ENCODE results near the gene HYDIN.
A peak's percentile ranks its signal among the peaks of the same experiment; 100 is the strongest.

HYDIN gene

DNA sequence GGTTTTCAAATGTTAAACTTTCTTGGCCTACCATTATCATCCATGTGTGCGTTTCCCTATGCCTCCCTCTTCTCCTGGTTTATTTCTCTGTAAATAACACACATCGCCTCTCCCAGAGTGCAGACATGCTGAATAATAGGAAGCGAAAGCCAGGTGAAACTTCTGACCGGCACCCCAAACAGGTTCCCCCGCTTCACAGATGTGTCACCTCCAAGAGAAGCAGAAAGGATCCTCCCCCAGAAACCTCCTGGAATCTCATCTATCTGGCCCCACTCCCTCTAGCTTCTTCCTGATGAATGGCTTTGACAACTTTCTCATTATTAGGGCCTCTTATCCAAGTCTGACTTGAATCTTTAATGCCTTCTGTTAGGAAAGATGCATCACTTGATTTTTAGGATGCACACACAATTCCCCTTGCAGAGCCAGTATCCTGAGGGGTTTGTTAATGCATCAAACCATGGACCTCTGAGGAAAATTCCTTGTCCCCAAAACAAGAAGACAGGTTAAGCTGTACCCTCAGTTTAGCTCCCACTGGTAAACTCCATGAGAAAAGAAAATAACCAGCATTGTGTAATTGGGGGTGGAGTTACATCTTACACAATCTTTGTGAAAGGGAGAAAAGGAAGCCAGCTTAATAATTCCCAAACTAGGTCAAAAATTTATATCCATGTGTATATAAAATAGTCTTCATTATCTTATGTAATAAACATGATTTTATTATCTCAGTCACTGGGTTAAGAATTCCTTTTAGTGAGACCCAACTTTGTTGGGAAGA lies 20.1 kb upstream of the HYDIN start:
- H3K4me3 ChIP-seq (ENCODE audit: low read depth, low read length) = no peak overlapping the region
- TF ChIP-seq, protein P1, sequence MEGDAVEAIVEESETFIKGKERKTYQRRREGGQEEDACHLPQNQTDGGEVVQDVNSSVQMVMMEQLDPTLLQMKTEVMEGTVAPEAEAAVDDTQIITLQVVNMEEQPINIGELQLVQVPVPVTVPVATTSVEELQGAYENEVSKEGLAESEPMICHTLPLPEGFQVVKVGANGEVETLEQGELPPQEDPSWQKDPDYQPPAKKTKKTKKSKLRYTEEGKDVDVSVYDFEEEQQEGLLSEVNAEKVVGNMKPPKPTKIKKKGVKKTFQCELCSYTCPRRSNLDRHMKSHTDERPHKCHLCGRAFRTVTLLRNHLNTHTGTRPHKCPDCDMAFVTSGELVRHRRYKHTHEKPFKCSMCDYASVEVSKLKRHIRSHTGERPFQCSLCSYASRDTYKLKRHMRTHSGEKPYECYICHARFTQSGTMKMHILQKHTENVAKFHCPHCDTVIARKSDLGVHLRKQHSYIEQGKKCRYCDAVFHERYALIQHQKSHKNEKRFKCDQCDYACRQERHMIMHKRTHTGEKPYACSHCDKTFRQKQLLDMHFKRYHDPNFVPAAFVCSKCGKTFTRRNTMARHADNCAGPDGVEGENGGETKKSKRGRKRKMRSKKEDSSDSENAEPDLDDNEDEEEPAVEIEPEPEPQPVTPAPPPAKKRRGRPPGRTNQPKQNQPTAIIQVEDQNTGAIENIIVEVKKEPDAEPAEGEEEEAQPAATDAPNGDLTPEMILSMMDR (IDR thresholded peaks at IDR 0.05; ENCODE audit: low read depth, low read length, missing control alignments) = no peak
- no peak for DNase-seq (ENCODE audit: low read depth)

DNA sequence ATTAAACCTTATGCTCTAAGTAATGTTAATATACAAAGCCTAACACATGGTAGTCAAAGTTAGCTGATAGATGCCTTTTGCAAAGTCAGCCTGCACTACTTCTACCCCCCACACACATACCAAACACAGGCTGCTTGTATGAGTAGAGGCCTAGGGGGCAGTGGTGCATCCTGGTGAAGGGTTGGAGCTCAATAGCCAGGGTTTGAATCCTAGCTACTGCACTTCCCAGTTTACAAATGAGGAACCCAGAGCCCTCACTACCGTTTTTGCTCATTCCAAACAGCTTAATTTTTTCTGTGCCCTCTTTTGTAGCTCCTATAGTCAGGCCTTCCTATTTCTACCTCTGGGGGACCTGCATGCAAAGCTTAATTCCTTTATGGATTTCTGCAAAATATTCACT lies 18.9 kb upstream of the HYDIN start:
- no peak overlapping the region for H3K4me3 ChIP-seq (ENCODE audit: low read depth, low read length)
- DNase-seq (ENCODE audit: low read depth) = no peak
- TF ChIP-seq, protein P1 (IDR thresholded peaks at IDR 0.05; ENCODE audit: low read depth, low read length, missing control alignments) = peak; percentile 11

- TF ChIP-seq, protein P1 (IDR thresholded peaks at IDR 0.05; ENCODE audit: low read depth, low read length, missing control alignments) = no peak
- no peak for DNase-seq (ENCODE audit: low read depth)
- no peak overlapping the region for H3K4me3 ChIP-seq (ENCODE audit: low read depth, low read length)
These were observed 17.0 kb upstream of the HYDIN start for GRCh38 chr16:71247478-71247877.

GRCh38 chr16:71246309-71246708 lies 15.8 kb upstream of the HYDIN start:
- TF ChIP-seq, protein P1 (IDR thresholded peaks at IDR 0.05; ENCODE audit: low read depth, low read length, missing control alignments) = no peak
- no peak for DNase-seq (ENCODE audit: low read depth)
- H3K4me3 ChIP-seq (ENCODE audit: low read depth, low read length) = no peak overlapping the region

DNA sequence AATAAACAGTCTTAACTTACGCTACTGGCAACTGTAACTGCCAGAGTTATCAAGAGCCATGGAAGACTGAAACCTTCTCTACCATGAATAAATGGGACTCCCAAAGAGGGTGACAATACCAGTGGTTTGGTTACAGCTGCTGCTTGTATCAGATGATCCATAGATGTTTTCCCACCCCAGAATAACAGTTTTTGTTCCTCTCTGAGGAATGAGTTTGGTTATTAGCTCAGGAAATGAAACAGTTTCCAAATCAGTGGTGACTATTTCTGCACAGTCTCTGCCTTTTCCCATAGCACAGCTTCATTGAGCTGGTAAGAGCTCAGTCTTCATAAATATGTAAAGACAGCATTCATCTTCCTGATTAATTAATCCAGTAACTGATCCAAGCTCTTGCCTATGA lies 14.0 kb upstream of the HYDIN start:
- no peak overlapping the region for H3K4me3 ChIP-seq (ENCODE audit: low read depth, low read length)
- TF ChIP-seq, protein P1 (IDR thresholded peaks at IDR 0.05; ENCODE audit: low read depth, low read length, missing control alignments) = no peak
- no peak for DNase-seq (ENCODE audit: low read depth)

- TF ChIP-seq, protein P1 (IDR thresholded peaks at IDR 0.05; ENCODE audit: low read depth, low read length, missing control alignments) = no peak
- no peak for DNase-seq (ENCODE audit: low read depth)
- H3K4me3 ChIP-seq (ENCODE audit: low read depth, low read length) = no peak overlapping the region
These were observed 12.1 kb upstream of the HYDIN start for GRCh38 chr16:71242601-71243000.

- H3K4me3 ChIP-seq (ENCODE audit: low read depth, low read length) = no peak overlapping the region
- TF ChIP-seq, protein P1 (IDR thresholded peaks at IDR 0.05; ENCODE audit: low read depth, low read length, missing control alignments) = no peak
- DNase-seq (ENCODE audit: low read depth) = no peak
These were observed 11.5 kb upstream of the HYDIN start for GRCh38 chr16:71242036-71242435.
